Ishikawa (cell line): ENCODE results near the gene ACTN1.

Experiments used
- CEBPB ChIP-seq: IDR thresholded peaks from 2 replicates; pipeline ENCODE4 v1.6.1; 2012
- CREB1 ChIP-seq: IDR thresholded peaks from 2 replicates; pipeline ENCODE4 v1.6.1; 2012; ENCODE audit warnings: low read depth
- EGR1 ChIP-seq: IDR thresholded peaks from 2 replicates; pipeline ENCODE4 v1.6.1; 2012
- EP300 ChIP-seq: IDR thresholded peaks from 2 replicates; pipeline ENCODE4 v1.6.1; 2012; ENCODE audit warnings: borderline replicate concordance
- FOXM1 ChIP-seq: IDR thresholded peaks from 2 replicates; pipeline ENCODE4 v1.6.1; 2012; ENCODE audit warnings: low read depth, borderline replicate concordance
- NFIC ChIP-seq: IDR thresholded peaks from 2 replicates; pipeline ENCODE4 v1.6.1; 2012
- RAD21 ChIP-seq: IDR thresholded peaks from 2 replicates; pipeline ENCODE4 v1.6.1; 2012; ENCODE audit warnings: low read depth
- TAF1 ChIP-seq: IDR thresholded peaks from 2 replicates; pipeline ENCODE4 v1.6.1; 2012; ENCODE audit warnings: low read depth, mild to moderate bottlenecking
- TCF12 ChIP-seq: IDR thresholded peaks from 2 replicates; pipeline ENCODE4 v1.6.1; 2012; ENCODE audit warnings: low read depth
- TEAD4 ChIP-seq: IDR thresholded peaks from 2 replicates; pipeline ENCODE4 v1.6.1; 2012
- YY1 ChIP-seq: IDR thresholded peaks from 2 replicates; pipeline ENCODE4 v1.6.1; 2012; ENCODE audit warnings: low read depth
- ZBTB7A ChIP-seq: IDR thresholded peaks from 2 replicates; pipeline ENCODE4 v1.6.1; 2012; ENCODE audit warnings: low read depth
- TF ChIP-seq, protein P1 (sequence below): IDR thresholded peaks from 2 replicates; pipeline ENCODE4 v1.6.1; 2012
- TF ChIP-seq, protein P2 (sequence below): IDR thresholded peaks from 2 replicates; pipeline ENCODE4 v1.6.1; 2012; ENCODE audit warnings: low read depth, mild to moderate bottlenecking
- TF ChIP-seq, protein P3 (sequence below): IDR thresholded peaks from 2 replicates; pipeline ENCODE4 v1.6.1; 2012

Gene ACTN1

DNA sequence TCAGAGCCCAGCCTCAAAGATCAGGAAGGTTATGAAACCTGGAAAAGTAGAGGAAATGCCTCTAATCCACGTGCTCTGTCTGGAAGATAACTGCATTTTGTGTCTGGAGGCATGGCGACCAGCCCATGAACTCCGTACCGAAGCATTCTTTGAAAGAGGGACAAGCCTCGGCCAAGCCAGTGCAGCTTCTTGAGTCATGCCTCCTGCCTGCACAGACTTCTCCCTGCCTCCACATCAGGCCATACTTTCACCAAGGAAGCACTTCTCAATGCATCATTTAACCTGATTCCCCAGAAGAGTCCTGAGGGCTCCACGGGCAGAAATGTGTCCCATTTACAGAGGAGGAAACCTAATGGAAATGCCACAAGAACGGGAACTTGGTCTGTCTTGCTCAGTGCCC is 3.4 kb downstream of the ACTN1 start:
- TF ChIP-seq EP300, result no peak

DNA sequence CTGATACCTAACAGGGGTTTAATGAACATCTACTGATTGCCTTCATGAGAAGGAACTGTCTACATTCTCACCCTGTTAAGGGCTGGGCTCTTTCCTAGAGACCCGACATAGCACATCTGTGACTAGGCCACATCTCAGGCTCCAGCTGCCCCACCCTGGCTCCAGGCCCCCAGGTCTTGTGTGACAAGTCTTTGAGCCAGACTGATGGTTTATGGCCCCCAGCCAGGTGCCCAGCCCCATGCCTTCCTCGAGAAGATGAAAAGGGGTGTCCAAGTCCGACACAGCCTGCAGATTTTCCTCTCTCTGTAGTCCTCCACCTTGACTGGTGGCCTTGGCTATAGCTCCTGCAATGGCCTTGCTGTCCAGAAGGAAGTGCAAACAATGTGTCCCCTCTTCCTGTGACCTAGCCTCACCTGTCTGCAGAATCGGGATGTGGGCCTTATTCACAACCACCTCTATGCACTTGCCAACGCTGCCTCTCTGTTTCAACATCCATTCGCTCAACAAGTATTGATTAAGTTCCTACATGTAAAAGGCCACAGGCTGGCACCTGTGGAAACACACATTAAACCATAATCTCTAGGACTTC is 4.2 kb downstream of the ACTN1 start:
- TF ChIP-seq, protein P1, sequence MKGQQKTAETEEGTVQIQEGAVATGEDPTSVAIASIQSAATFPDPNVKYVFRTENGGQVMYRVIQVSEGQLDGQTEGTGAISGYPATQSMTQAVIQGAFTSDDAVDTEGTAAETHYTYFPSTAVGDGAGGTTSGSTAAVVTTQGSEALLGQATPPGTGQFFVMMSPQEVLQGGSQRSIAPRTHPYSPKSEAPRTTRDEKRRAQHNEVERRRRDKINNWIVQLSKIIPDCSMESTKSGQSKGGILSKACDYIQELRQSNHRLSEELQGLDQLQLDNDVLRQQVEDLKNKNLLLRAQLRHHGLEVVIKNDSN, result no peak
- TF ChIP-seq ZBTB7A, result no peak
- no peak for TF ChIP-seq EP300
- no peak for TF ChIP-seq YY1
- TF ChIP-seq FOXM1, result no peak
- no peak for TF ChIP-seq CREB1
- no peak for TF ChIP-seq TEAD4
- no peak for TF ChIP-seq TAF1
- TF ChIP-seq CEBPB, result no peak

DNA sequence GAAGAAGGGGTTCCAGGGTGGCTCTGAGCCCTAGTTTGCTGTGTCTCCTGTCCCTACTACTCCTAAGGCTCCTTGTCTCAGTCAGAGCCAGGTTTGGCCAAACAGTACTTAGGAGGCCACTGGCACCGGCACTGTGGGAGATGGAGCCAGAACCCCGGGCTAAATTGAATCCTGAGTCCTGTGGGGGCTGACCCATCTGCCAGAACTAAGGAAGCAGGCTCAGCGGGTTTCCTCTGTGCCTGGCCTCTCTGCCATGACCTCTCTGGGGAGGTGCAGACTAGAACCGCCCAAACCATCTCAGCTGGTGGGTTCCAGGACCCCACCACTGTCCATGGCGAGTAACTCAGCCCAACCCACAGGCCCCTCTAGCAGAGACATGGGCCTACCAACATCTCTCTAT is 5.5 kb downstream of the ACTN1 start:
- TF ChIP-seq ZBTB7A (no peak), YY1 (no peak), EGR1 (no peak), TAF1 (no peak), TEAD4 (no peak), RAD21 (no peak), TCF12 (no peak), CEBPB (no peak), FOXM1 (no peak), EP300 (no peak), CREB1 (no peak), NFIC (no peak)
- TF ChIP-seq, protein P1, result no peak
- TF ChIP-seq, protein P2, sequence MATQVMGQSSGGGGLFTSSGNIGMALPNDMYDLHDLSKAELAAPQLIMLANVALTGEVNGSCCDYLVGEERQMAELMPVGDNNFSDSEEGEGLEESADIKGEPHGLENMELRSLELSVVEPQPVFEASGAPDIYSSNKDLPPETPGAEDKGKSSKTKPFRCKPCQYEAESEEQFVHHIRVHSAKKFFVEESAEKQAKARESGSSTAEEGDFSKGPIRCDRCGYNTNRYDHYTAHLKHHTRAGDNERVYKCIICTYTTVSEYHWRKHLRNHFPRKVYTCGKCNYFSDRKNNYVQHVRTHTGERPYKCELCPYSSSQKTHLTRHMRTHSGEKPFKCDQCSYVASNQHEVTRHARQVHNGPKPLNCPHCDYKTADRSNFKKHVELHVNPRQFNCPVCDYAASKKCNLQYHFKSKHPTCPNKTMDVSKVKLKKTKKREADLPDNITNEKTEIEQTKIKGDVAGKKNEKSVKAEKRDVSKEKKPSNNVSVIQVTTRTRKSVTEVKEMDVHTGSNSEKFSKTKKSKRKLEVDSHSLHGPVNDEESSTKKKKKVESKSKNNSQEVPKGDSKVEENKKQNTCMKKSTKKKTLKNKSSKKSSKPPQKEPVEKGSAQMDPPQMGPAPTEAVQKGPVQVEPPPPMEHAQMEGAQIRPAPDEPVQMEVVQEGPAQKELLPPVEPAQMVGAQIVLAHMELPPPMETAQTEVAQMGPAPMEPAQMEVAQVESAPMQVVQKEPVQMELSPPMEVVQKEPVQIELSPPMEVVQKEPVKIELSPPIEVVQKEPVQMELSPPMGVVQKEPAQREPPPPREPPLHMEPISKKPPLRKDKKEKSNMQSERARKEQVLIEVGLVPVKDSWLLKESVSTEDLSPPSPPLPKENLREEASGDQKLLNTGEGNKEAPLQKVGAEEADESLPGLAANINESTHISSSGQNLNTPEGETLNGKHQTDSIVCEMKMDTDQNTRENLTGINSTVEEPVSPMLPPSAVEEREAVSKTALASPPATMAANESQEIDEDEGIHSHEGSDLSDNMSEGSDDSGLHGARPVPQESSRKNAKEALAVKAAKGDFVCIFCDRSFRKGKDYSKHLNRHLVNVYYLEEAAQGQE, result no peak
- TF ChIP-seq, protein P3, sequence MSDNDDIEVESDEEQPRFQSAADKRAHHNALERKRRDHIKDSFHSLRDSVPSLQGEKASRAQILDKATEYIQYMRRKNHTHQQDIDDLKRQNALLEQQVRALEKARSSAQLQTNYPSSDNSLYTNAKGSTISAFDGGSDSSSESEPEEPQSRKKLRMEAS, result no peak

DNA sequence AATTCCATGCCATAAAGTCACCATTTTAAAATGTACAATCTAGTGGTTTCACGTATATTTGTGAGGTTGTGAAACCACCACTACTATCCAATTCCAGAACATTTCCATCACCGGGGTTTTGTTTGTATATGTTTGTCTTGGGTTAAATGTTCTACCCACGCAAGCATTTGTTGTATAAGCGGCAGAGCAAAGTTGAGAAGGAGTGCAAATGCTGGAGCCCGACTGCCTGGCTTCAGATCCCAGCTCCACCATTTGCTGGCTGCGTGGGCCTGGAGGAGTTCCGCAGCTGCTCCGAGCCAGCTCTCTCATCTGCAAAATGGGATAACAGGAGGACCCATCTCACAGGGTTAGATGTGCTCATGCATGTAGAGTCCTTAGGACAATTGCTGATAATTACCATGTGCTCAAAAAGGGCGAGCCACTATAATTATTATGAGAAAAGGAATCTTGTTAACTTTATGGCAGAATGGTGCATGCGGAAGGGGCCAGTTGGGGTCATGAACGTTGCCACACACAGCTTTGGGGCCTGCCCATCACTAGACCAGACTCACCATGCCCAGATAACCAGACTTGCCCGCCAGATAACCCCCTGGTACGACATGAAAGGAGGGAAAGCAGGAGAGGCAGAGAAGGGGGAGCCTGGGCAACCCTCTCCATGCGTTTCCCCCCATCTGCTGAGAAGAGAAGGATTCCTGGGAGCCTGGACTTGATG is 6.4 kb downstream of the ACTN1 start:
- TF ChIP-seq, protein P2, result no peak
- TF ChIP-seq, protein P1, result no peak
- TF ChIP-seq FOXM1 (no peak), EGR1 (no peak), RAD21 (no peak)

DNA sequence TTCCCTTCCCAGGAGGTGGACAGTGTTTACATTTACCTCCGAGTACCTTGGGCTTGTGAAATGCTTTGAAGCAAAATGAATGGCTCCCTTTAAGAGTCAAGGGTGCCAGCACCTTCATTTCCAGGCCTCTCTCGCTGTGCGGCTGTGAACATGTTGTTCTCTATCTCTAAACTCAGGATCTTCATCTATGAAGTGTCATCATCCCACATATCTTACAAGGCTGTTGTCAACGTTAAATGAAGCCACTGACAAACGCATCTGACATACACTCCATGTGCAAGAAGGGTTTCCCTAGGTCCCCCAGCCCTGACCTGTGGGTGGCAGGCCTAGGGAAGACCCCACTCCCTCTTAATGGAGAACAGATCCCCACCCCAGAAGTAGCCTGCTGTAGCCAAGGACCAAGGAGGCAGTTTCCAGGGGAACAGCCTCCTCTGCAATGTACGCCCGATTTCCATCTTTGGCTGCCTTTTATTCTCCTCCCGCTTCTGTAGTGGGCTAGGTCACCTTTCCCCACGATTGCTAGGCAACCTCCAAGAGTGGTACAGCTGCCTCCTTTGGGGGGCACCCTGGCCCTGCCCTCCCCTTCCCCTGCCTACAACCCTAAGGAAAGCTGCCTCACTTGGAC is 7.6 kb downstream of the ACTN1 start:
- TF ChIP-seq, protein P1, result no peak
- TF ChIP-seq TCF12 (no peak), EP300 (no peak), TAF1 (no peak)
- TF ChIP-seq, protein P2, result no peak
